HepG2 (cell line): ENCODE results near the gene SPATA33. TPM values are rescaled to one million over a fixed set of nuclear protein-coding genes. Genes with fewer than 3 reads are reported as not detected.

ENCODE experiments used
- CENPX ChIP-seq: sonication (generic); formaldehyde crosslinking; IDR thresholded peaks from 2 replicates; pipeline ENCODE4 v1.9.0; 2021; ENCODE audit warnings: mild to moderate bottlenecking, missing genetic modification reagents, moderate library complexity
- ELF1 ChIP-seq: sonication (generic); formaldehyde crosslinking; IDR thresholded peaks from 2 replicates; pipeline ENCODE4 v1.4.0; 2020; ENCODE audit warnings: missing genetic modification reagents
- FOXM1 ChIP-seq: sonication (generic); formaldehyde crosslinking; IDR thresholded peaks from 2 replicates; pipeline ENCODE4 v1.5.0; 2020; ENCODE audit warnings: missing genetic modification reagents
- KDM3A ChIP-seq: IDR thresholded peaks from 2 replicates; pipeline ENCODE4 v1.6.1; 2018; ENCODE audit warnings: low read depth, missing compliant biosample characterization
- NFIC ChIP-seq: IDR thresholded peaks from 2 replicates; pipeline ENCODE4 v1.6.1; 2012; ENCODE audit warnings: mild to moderate bottlenecking, low read length, inconsistent platforms
- SALL1 ChIP-seq: sonication (generic); formaldehyde crosslinking; IDR thresholded peaks from 2 replicates; pipeline ENCODE4 v1.8.0; 2022; ENCODE audit warnings: mild to moderate bottlenecking, missing genetic modification reagents
- SCMH1 ChIP-seq: sonication (generic); formaldehyde crosslinking; IDR thresholded peaks from 2 replicates; pipeline ENCODE4 v1.9.0; 2021; ENCODE audit warnings: missing genetic modification reagents, mild to moderate bottlenecking, borderline replicate concordance
- ZC3H13 ChIP-seq: sonication (generic); formaldehyde crosslinking; IDR thresholded peaks from 2 replicates; pipeline ENCODE4 v1.8.1; 2023; ENCODE audit warnings: mild to moderate bottlenecking, missing genetic modification reagents, moderate library complexity
- ZFX ChIP-seq: sonication (generic); formaldehyde crosslinking; IDR thresholded peaks from 2 replicates; pipeline ENCODE4 v1.4.0; 2020; ENCODE audit warnings: mild to moderate bottlenecking, low read depth, missing genetic modification reagents, moderate library complexity
- ZNF10 ChIP-seq: sonication (generic); formaldehyde crosslinking; IDR thresholded peaks from 2 replicates; pipeline ENCODE4 v1.4.0; 2020; ENCODE audit warnings: mild to moderate bottlenecking, low read depth, missing genetic modification reagents, borderline replicate concordance
- ZNF44 ChIP-seq: sonication (generic); formaldehyde crosslinking; IDR thresholded peaks from 2 replicates; pipeline ENCODE4 v1.5.1; 2020; ENCODE audit warnings: mild to moderate bottlenecking, missing genetic modification reagents
- ZNF772 ChIP-seq: sonication (generic); formaldehyde crosslinking; IDR thresholded peaks from 2 replicates; pipeline ENCODE4 v1.5.0; 2020; ENCODE audit warnings: mild to moderate bottlenecking, missing genetic modification reagents
- polyA plus RNA-seq, 8 experiments: library from polyadenylated mRNA; depleted of rRNA in 3 of 8; stranded (reverse) in 7 of 8; unstranded in 1 of 8; fragments of >200 nt; fragmentation: Illumina TruSeq in 4 of 8; extraction: Trizol in 4 of 8; gene quantifications; 2 replicates each; pipeline versions ENCODE4 v1.2.1 to v1.2.3, GENCODE V29; 2011 to 2016; ENCODE audit warnings: low read depth in 4 of 8, missing spikeins in 1 of 8, mixed read lengths in 1 of 8; ENCODE audit not compliant: insufficient read depth in 1 of 8
- total RNA-seq, 5 experiments: library from RNA; depleted of rRNA; stranded (reverse); fragments of >200 nt; fragmentation: Illumina TruSeq; extraction: Trizol; gene quantifications; 2 replicates each; pipeline ENCODE4 v1.2.3, GENCODE V29; 2016; ENCODE audit warnings: low read depth in 1 of 5
- TF ChIP-seq, protein P1 (sequence below): sonication (generic); formaldehyde crosslinking; IDR thresholded peaks from 2 replicates; pipeline ENCODE4 v1.4.0; 2020; ENCODE audit warnings: missing genetic modification reagents
- TF ChIP-seq, protein P2 (sequence below): sonication (generic); formaldehyde crosslinking; IDR thresholded peaks from 2 replicates; pipeline ENCODE4 v1.5.0; 2020; ENCODE audit warnings: missing genetic modification reagents, mild to moderate bottlenecking, borderline replicate concordance
- TF ChIP-seq, protein P3 (sequence below): sonication (generic); formaldehyde crosslinking; IDR thresholded peaks from 2 replicates; pipeline ENCODE4 v1.8.0; 2022; ENCODE audit warnings: missing genetic modification reagents, mild to moderate bottlenecking, moderate library complexity, borderline replicate concordance
- TF ChIP-seq, protein P4 (sequence below), 2 experiments: fragments of 450-650 bp in 1 of 2; sonication (generic) in 1 of 2; formaldehyde crosslinking in 1 of 2; IDR thresholded peaks; 2 replicates each; pipeline versions ENCODE4 v1.6.1 to v1.8.0; 2016 to 2022; ENCODE audit warnings: antibody characterized with exemption in 1 of 2, mild to moderate bottlenecking in 1 of 2, missing genetic modification reagents in 1 of 2

Gene SPATA33
- total and polyA plus RNA-seq, 2 of the 13 experiments (the other 11 are each of a cell fraction or from before 2014, with no cell fraction given): 5.7 to 11.0 TPM

DNA sequence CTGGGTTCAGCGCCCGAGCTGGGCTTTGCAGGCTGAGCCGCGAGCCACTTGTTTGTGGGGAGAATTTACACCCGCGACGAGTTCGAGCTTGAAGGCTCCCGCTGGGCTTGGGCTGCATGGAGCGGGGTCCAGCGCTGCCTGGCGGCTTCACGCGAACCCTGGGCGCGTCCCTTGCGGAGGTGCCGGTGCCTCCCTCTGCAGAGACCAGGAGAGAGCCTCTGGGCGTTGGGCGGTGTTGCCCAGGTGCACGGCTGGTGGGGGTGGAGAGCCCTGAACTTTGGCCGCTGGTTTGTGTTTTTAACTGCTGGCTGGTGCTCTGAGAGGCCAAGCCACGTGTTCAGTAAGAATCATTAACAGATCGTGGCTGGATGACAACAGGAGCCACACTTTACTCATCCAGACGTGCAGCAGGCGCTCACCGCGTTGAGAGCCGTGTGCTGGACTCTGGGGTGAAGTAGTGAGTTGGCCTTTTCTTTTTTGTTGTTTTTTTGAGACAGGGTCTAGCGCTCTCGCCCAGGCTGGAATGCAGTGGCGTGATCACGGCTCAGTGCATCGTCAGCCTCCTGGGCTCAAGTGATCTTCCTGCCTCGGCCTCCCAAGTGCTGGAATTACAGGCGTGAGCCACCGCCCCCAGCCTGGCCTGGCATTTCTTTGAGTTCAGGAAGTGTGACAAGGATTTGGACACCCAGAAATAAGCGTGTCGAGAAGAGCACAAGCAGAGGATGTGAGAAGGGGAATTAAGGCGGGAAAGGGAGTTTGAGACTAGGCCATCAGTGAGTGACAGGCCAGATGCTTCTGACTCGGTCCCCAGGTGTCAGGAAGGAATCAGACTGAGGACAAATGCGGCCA, 29.7 kb downstream of the SPATA33 start (continued):
- TF ChIP-seq ZNF44 (CRISPR knock-in tag): peak; percentile 99
- TF ChIP-seq ZC3H13 (CRISPR knock-in tag): peak; percentile 97; the same call in 1 of the 2 replicates
- peak; percentile 98; the same call in 1 of the 2 replicates for TF ChIP-seq KDM3A (CRISPR knock-in tag)
- TF ChIP-seq FOXM1 (CRISPR knock-in tag): peak; percentile 87
- peak; percentile 99 for TF ChIP-seq ZNF772 (CRISPR knock-in tag)
- TF ChIP-seq, protein P1, sequence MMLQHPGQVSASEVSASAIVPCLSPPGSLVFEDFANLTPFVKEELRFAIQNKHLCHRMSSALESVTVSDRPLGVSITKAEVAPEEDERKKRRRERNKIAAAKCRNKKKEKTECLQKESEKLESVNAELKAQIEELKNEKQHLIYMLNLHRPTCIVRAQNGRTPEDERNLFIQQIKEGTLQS (CRISPR knock-in tag): peak; percentile 42; the same call in 1 of the 2 replicates
- TF ChIP-seq ELF1: peak; percentile 68
- TF ChIP-seq SCMH1 (CRISPR knock-in tag): no peak
- peak; percentile 99 for TF ChIP-seq SALL1
- peak; percentile 74; the same call in 1 of the 2 replicates for TF ChIP-seq NFIC
- no peak for TF ChIP-seq CENPX (CRISPR knock-in tag)
- TF ChIP-seq, protein P2, sequence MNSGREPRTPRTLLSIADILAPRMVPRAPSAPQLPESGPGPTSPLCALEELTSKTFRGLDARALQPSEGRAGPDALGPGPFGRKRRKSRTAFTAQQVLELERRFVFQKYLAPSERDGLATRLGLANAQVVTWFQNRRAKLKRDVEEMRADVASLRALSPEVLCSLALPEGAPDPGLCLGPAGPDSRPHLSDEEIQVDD (CRISPR knock-in tag): peak; percentile 92; the same call in 1 of the 2 replicates
- no peak for TF ChIP-seq ZNF10 (CRISPR knock-in tag)
- peak; percentile 95 for TF ChIP-seq ZFX (CRISPR knock-in tag)
- TF ChIP-seq, protein P3, sequence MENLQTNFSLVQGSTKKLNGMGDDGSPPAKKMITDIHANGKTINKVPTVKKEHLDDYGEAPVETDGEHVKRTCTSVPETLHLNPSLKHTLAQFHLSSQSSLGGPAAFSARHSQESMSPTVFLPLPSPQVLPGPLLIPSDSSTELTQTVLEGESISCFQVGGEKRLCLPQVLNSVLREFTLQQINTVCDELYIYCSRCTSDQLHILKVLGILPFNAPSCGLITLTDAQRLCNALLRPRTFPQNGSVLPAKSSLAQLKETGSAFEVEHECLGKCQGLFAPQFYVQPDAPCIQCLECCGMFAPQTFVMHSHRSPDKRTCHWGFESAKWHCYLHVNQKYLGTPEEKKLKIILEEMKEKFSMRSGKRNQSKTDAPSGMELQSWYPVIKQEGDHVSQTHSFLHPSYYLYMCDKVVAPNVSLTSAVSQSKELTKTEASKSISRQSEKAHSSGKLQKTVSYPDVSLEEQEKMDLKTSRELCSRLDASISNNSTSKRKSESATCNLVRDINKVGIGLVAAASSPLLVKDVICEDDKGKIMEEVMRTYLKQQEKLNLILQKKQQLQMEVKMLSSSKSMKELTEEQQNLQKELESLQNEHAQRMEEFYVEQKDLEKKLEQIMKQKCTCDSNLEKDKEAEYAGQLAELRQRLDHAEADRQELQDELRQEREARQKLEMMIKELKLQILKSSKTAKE (CRISPR knock-in tag): peak; percentile 91; the same call in 1 of the 2 replicates
- TF ChIP-seq, protein P4, sequence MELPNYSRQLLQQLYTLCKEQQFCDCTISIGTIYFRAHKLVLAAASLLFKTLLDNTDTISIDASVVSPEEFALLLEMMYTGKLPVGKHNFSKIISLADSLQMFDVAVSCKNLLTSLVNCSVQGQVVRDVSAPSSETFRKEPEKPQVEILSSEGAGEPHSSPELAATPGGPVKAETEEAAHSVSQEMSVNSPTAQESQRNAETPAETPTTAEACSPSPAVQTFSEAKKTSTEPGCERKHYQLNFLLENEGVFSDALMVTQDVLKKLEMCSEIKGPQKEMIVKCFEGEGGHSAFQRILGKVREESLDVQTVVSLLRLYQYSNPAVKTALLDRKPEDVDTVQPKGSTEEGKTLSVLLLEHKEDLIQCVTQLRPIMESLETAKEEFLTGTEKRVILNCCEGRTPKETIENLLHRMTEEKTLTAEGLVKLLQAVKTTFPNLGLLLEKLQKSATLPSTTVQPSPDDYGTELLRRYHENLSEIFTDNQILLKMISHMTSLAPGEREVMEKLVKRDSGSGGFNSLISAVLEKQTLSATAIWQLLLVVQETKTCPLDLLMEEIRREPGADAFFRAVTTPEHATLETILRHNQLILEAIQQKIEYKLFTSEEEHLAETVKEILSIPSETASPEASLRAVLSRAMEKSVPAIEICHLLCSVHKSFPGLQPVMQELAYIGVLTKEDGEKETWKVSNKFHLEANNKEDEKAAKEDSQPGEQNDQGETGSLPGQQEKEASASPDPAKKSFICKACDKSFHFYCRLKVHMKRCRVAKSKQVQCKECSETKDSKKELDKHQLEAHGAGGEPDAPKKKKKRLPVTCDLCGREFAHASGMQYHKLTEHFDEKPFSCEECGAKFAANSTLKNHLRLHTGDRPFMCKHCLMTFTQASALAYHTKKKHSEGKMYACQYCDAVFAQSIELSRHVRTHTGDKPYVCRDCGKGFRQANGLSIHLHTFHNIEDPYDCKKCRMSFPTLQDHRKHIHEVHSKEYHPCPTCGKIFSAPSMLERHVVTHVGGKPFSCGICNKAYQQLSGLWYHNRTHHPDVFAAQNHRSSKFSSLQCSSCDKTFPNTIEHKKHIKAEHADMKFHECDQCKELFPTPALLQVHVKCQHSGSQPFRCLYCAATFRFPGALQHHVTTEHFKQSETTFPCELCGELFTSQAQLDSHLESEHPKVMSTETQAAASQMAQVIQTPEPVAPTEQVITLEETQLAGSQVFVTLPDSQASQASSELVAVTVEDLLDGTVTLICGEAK (IDR thresholded peaks at IDR 0.05): no peak
- TF ChIP-seq, protein P4 (CRISPR knock-in tag; IDR thresholded peaks at IDR 0.05): peak; percentile 93
